HG03575 (cell line): ENCODE measurements around the gene MATCAP1.

Experiments used
- ATAC-seq: cut with Tn5 transposase; IDR thresholded peaks from one replicate; pipeline ENCODE4 v1.9.1; 2021; ENCODE audit not compliant: unreplicated experiment, insufficient number of reproducible peaks, low FRiP score; ENCODE audit errors: extremely low read depth

Gene MATCAP1

GRCh38 chr16:67193536-67193935 is 9.8 kb upstream of the MATCAP1 start:
- no peak for ATAC-seq

GRCh38 chr16:67192781-67193361 is 9.1 kb upstream of the MATCAP1 start:
- no peak for ATAC-seq

- no peak for ATAC-seq
These were observed 8.4 kb upstream of the MATCAP1 start, which contains the start of gene E2F4 for GRCh38 chr16:67191995-67192681. TSS of gene E2F4 (plus strand) at chr16:67192155. CDS start at chr16:67192228, 73 bp downstream.

GRCh38 chr16:67191411-67191994 is 7.7 kb upstream of the MATCAP1 start:
- no peak for ATAC-seq

GRCh38 chr16:67190448-67191399 is 7.0 kb upstream of the MATCAP1 start:
- no peak for ATAC-seq

- ATAC-seq = no peak
These were observed 6.3 kb upstream of the MATCAP1 start, which contains the start of gene EXOC3L1 for GRCh38 chr16:67190041-67190440. TSS of gene EXOC3L1 (minus strand) at chr16:67190136. CDS start at chr16:67189676, 460 bp downstream.

- ATAC-seq = no peak
These were observed 5.0 kb upstream of the MATCAP1 start for GRCh38 chr16:67188798-67189197.

- ATAC-seq = no peak
These were observed 4.6 kb upstream of the MATCAP1 start for GRCh38 chr16:67188323-67188722.

- no peak for ATAC-seq
These were observed 3.6 kb upstream of the MATCAP1 start for GRCh38 chr16:67187175-67187890.

- no peak for ATAC-seq
These were observed 2.8 kb upstream of the MATCAP1 start for GRCh38 chr16:67186550-67186950.

GRCh38 chr16:67185651-67186134 is 1.9 kb upstream of the MATCAP1 start:
- no peak for ATAC-seq

- ATAC-seq = no peak
These were observed 1.4 kb upstream of the MATCAP1 start for GRCh38 chr16:67184995-67185650.

GRCh38 chr16:67184453-67184994 is 761 bp upstream of the MATCAP1 start:
- ATAC-seq = no peak

- no peak for ATAC-seq
These were observed 508 bp downstream of the MATCAP1 start for GRCh38 chr16:67183284-67183626.

- no peak for ATAC-seq
These were observed 1.5 kb downstream of the MATCAP1 start for GRCh38 chr16:67182288-67182687.

- ATAC-seq = no peak
These were observed 2.4 kb downstream of the MATCAP1 start for GRCh38 chr16:67181346-67181745.

- no peak for ATAC-seq
These were observed 3.6 kb downstream of the MATCAP1 start for GRCh38 chr16:67180166-67180565.
